GM12878 (cell line): ENCODE data around the gene KAT2B. TPM values are rescaled to one million over a fixed set of nuclear protein-coding genes. Genes with fewer than 3 reads are reported as not detected.
A peak's percentile ranks its signal among the peaks of the same experiment; 100 is the strongest.

Source experiments
- ATAC-seq: fragments of 200-7000 bp; cut with Tn5 transposase; 3 replicates; pipeline ENCODE4 v1.9.1; 2020; ENCODE audit warnings: mild to moderate bottlenecking, moderate library complexity
- BruUV-seq: library from RNA; stranded (reverse); fragments of 400-500 nt; replicated peaks from 2 replicates; lab custom pipeline; 2021; lab: Mats Ljungman, UMichigan
- CTCF ChIA-PET: fragments of 300-600 bp; sonication (Branson Sonifier 250); formaldehyde crosslinking; extraction: SDS; loops from one replicate; lab custom pipeline; 2021; ENCODE audit warnings: inconsistent platforms; lab: Yijun Ruan, JAX
- POLR2A ChIA-PET: fragments of 350-600 bp; formaldehyde crosslinking; extraction: SDS; loops from one replicate; lab custom pipeline; 2021; ENCODE audit warnings: inconsistent platforms; lab: Charles Lee
- RAD21 ChIA-PET: fragments of 300-600 bp; sonication (Branson Sonifier 250); formaldehyde crosslinking; loops from one replicate; lab custom pipeline; 2023; ENCODE audit warnings: antibody characterized with exemption; ENCODE audit not compliant: unreplicated experiment; lab: Charles Lee
- SMC1A ChIA-PET: fragments of 300-600 bp; sonication (Branson Sonifier 250); formaldehyde crosslinking; loops from one replicate; lab custom pipeline; 2023; ENCODE audit not compliant: unreplicated experiment, uncharacterized antibody; lab: Charles Lee
- DNase-seq: peaks from one replicate; pipeline ENCODE4 v3.0.0-alpha.2; 2011; ENCODE audit warnings: low read depth, low spot score
- FAIRE-seq: peaks from 3 replicates; lab custom pipeline; 2011; peaks lifted over from hg19 to GRCh38; lab: Jason Lieb, UNC
- H2AFZ ChIP-seq: 2 replicates; pipeline ENCODE4 v1.6.0; 2011; ENCODE audit warnings: low read depth, low read length, control low read depth; ENCODE audit not compliant: control insufficient read depth
- H3K27ac ChIP-seq: 2 replicates; pipeline ENCODE4 v1.5.1; 2011; ENCODE audit warnings: control low read depth; ENCODE audit not compliant: control insufficient read depth, insufficient read depth
- H3K27me3 ChIP-seq, 2 experiments: replicated peaks in 1 of 2; 2 replicates each; pipeline versions ENCODE4 v1.6.0 to v1.6.1; 2011; ENCODE audit warnings: low read length in 1 of 2; ENCODE audit not compliant: control insufficient read depth in 2 of 2, insufficient read depth in 2 of 2
- H3K36me3 ChIP-seq, 2 experiments: 2 replicates each; pipeline ENCODE4 v1.5.1; 2011; ENCODE audit warnings: low read length in 1 of 2; ENCODE audit not compliant: control insufficient read depth in 2 of 2, insufficient read depth in 2 of 2
- H3K4me1 ChIP-seq: 2 replicates; pipeline ENCODE4 v1.6.1; 2011; ENCODE audit warnings: mild to moderate bottlenecking, low read length, moderate library complexity, mixed read lengths; ENCODE audit not compliant: control insufficient read depth, insufficient read depth
- H3K4me2 ChIP-seq: 2 replicates; pipeline ENCODE4 v1.6.0; 2011; ENCODE audit warnings: control low read depth; ENCODE audit not compliant: control insufficient read depth, insufficient read depth
- H3K4me3 ChIP-seq: fragments of 200-600 bp; sonication (generic); 2 replicates; pipeline ENCODE4 v1.5.1; 2016
- H3K79me2 ChIP-seq: 2 replicates; pipeline ENCODE4 v1.6.0; 2011; ENCODE audit warnings: low read length; ENCODE audit not compliant: control insufficient read depth, insufficient read depth
- H3K9ac ChIP-seq: 2 replicates; pipeline ENCODE4 v1.8.0; 2011; ENCODE audit warnings: low read length, control low read depth, mixed read lengths; ENCODE audit not compliant: control insufficient read depth, insufficient read depth
- H3K9me3 ChIP-seq: replicated peaks from 3 replicates; pipeline ENCODE4 v1.5.1; 2011; ENCODE audit warnings: mild to moderate bottlenecking, low read length; ENCODE audit not compliant: control insufficient read depth, insufficient read depth
- H4K20me1 ChIP-seq: 2 replicates; pipeline ENCODE4 v1.6.0; 2011; ENCODE audit not compliant: control insufficient read depth, insufficient read depth
- CEBPB ChIP-seq, 2 experiments: fragments of 150-350 bp in 1 of 2; IDR thresholded peaks; 2 replicates each; pipeline ENCODE4 v1.6.1; 2012 to 2014; ENCODE audit warnings: low read depth in 2 of 2, low read length in 2 of 2, borderline replicate concordance in 1 of 2, inconsistent platforms in 1 of 2
- DPF2 ChIP-seq: fragments of 450-650 bp; IDR thresholded peaks from 2 replicates; pipeline ENCODE4 v1.6.1; 2017; ENCODE audit warnings: mild to moderate bottlenecking
- IKZF1 ChIP-seq: fragments of 450-650 bp; conservative IDR thresholded peaks from 2 replicates; pipeline ENCODE4 v1.6.1; 2017; ENCODE audit warnings: antibody characterized with exemption, mild to moderate bottlenecking
- KLF5 ChIP-seq: fragments of 450-650 bp; IDR thresholded peaks from 2 replicates; pipeline ENCODE4 v1.6.1; 2014; ENCODE audit warnings: mild to moderate bottlenecking; ENCODE audit not compliant: partially characterized antibody
- WGBS: methylation state at CpG from one replicate; pipeline ENCODE4 v1.1.6; 2016; ENCODE audit warnings: low lambda C conversion rate; ENCODE audit not compliant: insufficient replicate concordance, insufficient coverage; ENCODE audit errors: missing lambda C conversion rate; 5-methylcytosine and 5-hydroxymethylcytosine counted together
- in situ Hi-C: fragments of 300-500 bp; cut with MboI; formaldehyde crosslinking; loops from 9 replicates; pipeline ENCODE4 v1.14.3; 2018; ENCODE audit warnings: mixed read lengths
- intact Hi-C: fragments of 100-400 bp; cut with micrococcal nuclease; formaldehyde crosslinking; loops from one replicate; pipeline ENCODE4 v1.14.2; 2022; ENCODE audit not compliant: unreplicated experiment
- polyA plus RNA-seq, 11 experiments: library from polyadenylated mRNA; depleted of rRNA in 4 of 11; unstranded in 6 of 11; stranded (reverse) in 5 of 11; fragments of >200 nt; fragmentation: Nextera tagmentation in 4 of 11; fragmentation: Illumina TruSeq in 1 of 11; extraction: Ambion mirVana in 4 of 11; extraction: Trizol in 1 of 11; gene quantifications; 1 replicate in 1 of 11; 2 replicates in 10 of 11; pipeline versions ENCODE4 v1.2.1 to v1.2.3, GENCODE V29; 2011 to 2016; ENCODE audit warnings: inconsistent platforms in 2 of 11, missing spikeins in 2 of 11, low read depth in 1 of 11
- total RNA-seq, 4 experiments: library from RNA; depleted of rRNA in 3 of 4; stranded (reverse); fragments of >200 nt in 3 of 4; fragmentation: Illumina TruSeq in 1 of 4; extraction: Trizol in 1 of 4; gene quantifications; 2 replicates each; pipeline versions ENCODE4 v1.2.1 to v1.2.3, GENCODE V29; 2013 to 2021
- TF ChIP-seq, protein P1 (sequence below): IDR thresholded peaks from 2 replicates; pipeline ENCODE4 v1.6.1; 2011; ENCODE audit warnings: borderline replicate concordance, low read depth, mild to moderate bottlenecking, moderate library complexity, mixed read lengths, low read length; ENCODE audit not compliant: insufficient read depth; ENCODE audit errors: extremely low read length
- TF ChIP-seq, protein P2 (sequence below): fragments of 450-650 bp; IDR thresholded peaks from 2 replicates; pipeline ENCODE4 v1.6.1; 2018; ENCODE audit warnings: borderline replicate concordance, mild to moderate bottlenecking; ENCODE audit not compliant: partially characterized antibody

Gene KAT2B
- total and polyA plus RNA-seq, 10 of the 15 experiments (the other 5 are each of a cell fraction or from before 2014, with no cell fraction given), result 2.9 to 15.2 (median 10.2) TPM

DNA sequence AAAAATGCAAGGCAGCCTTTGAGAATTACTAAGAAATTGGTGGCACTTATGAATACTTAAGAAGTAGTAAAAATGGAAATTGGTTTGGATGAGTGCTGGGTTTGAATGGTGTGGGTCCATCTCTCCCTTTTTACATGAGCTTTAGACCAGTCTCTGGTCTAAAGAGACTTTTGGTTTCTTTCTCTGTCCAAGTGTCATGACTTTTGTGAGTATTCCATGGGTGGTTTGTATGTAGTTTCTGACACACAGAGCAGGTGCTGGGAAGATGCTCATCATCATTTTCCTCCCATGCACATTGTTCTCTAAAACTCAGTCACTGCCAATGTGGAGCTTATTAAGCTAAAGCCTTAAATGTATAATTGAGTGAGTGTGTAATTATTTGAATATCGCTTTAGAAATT lies 63.5 kb downstream of the KAT2B start:
- H2AFZ ChIP-seq, result no peak overlapping the region
- CTCF ChIA-PET, result interaction anchor here (0.9 to 1.8 kb wide), 6 partner anchors 19 to 218 kb away, joined by 3 to 4 read pairs (median 4); no protein-coding TSS in a partner anchor
- H3K9ac ChIP-seq, result no peak overlapping the region
- WGBS, result 100% methylated on average over 1 of the region's 1 CpG
- no peak overlapping the region for H3K27ac ChIP-seq
- H4K20me1 ChIP-seq, result no peaks in the 10 kb centered on the region
- SMC1A ChIA-PET, result interaction anchor here (0.5 to 2.7 kb wide), 13 partner anchors 11 to 1360 kb away, joined by 3 to 12 read pairs (median 4); partner anchors contain the start of genes KAT2B and SGO1
- in situ Hi-C loops (no loop called here), intact Hi-C loops (no loop called here)
- no peak for TF ChIP-seq DPF2
- no peak for TF ChIP-seq KLF5
- no peak for TF ChIP-seq IKZF1
- TF ChIP-seq, protein P1, sequence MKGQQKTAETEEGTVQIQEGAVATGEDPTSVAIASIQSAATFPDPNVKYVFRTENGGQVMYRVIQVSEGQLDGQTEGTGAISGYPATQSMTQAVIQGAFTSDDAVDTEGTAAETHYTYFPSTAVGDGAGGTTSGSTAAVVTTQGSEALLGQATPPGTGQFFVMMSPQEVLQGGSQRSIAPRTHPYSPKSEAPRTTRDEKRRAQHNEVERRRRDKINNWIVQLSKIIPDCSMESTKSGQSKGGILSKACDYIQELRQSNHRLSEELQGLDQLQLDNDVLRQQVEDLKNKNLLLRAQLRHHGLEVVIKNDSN, result no peak
- TF ChIP-seq, protein P2, sequence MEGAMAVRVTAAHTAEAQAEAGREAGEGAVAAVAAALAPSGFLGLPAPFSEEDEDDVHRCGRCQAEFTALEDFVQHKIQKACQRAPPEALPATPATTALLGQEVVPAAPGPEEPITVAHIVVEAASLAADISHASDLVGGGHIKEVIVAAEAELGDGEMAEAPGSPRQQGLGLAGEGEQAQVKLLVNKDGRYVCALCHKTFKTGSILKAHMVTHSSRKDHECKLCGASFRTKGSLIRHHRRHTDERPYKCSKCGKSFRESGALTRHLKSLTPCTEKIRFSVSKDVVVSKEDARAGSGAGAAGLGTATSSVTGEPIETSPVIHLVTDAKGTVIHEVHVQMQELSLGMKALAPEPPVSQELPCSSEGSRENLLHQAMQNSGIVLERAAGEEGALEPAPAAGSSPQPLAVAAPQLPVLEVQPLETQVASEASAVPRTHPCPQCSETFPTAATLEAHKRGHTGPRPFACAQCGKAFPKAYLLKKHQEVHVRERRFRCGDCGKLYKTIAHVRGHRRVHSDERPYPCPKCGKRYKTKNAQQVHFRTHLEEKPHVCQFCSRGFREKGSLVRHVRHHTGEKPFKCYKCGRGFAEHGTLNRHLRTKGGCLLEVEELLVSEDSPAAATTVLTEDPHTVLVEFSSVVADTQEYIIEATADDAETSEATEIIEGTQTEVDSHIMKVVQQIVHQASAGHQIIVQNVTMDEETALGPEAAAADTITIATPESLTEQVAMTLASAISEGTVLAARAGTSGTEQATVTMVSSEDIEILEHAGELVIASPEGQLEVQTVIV, result no peak
- no peak for TF ChIP-seq CEBPB (IDR thresholded peaks at IDR 0.05; ENCODE audit: borderline replicate concordance in 1 of 2, low read depth in 2 of 2, low read length in 2 of 2)
- POLR2A ChIA-PET, result interaction anchor here (1.0 kb wide), 1 partner anchor 18 kb away, joined by 4 read pairs; no protein-coding TSS in a partner anchor
- H3K9me3 ChIP-seq, result no peaks in the 10 kb centered on the region
- no peaks in the 10 kb centered on the region for H3K79me2 ChIP-seq
- peaks cover 16% of the 10 kb centered on the region for H3K4me1 ChIP-seq
- DNase-seq (no peak), ATAC-seq (peak; percentile 33), FAIRE-seq (no peak)
- H3K27me3 ChIP-seq, result no peaks in the 10 kb centered on the region
- no TSS peak for BruUV-seq
- RAD21 ChIA-PET, result interaction anchor here (1.0 to 2.0 kb wide), 2 partner anchors 60 to 62 kb away, joined by 3 to 11 read pairs; partner anchors contain the start of gene KAT2B
- no peak overlapping the region for H3K4me3 ChIP-seq
- no peaks in the 10 kb centered on the region for H3K36me3 ChIP-seq
- no peak overlapping the region for H3K4me2 ChIP-seq
